Renal cortical epithelial cell (primary cell): ENCODE data around the gene ITGA8. TPM values are rescaled to one million over a fixed set of nuclear protein-coding genes. Genes with fewer than 3 reads are reported as not detected.

Source experiments
- DNase-seq: peaks from one replicate; pipeline ENCODE4 v3.0.0-alpha.2; 2011; ENCODE audit warnings: low read depth
- total RNA-seq: library from RNA; depleted of rRNA; stranded (reverse); fragments of >200 nt; gene quantifications from 2 replicates; pipeline ENCODE4 v1.2.3, GENCODE V29; 2014

Gene ITGA8
- total RNA-seq, 1 donor from 2014 or later: 0.05 TPM

DNA sequence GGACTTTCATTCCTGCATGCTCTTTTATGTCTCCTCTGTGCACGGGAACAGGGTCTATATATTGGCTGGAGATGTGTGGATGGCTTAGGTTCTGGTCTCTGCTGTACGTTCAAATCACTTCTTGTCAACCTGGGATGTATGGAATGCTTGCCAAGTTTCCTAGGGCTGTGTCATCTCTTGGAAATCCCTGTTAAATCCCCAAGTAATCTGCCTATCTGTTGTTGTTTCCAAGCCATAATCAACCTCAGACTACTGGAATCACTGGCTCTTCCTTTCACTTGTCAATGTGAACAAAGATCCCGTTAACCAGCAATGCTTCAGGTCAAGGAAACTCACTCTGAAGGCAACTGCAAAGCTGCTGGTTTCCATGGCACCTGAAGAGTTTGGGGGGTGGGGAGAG lies 255.3 kb downstream of the ITGA8 start:
- no peak for DNase-seq

Other genes starting within 250 kb of the ITGA8 start
- 34.6 and 37.2 TPM in 2 replicates for gene MINDY3, start 140.6 kb upstream of the ITGA8 start, total RNA-seq